Stimulated activated naive CD4-positive, alpha-beta T cell treated with Interleukin-2 at 50 U/mL for 16 hours (primary cell): ENCODE measurements around the gene RFTN2.

Experiments
- DNase-seq: peaks from one replicate; lab custom pipeline; 2025; lab: John Stamatoyannopoulos, UW

The RFTN2 gene

GRCh38 chr2:197547163-197547900, 128.1 kb downstream of the RFTN2 start:
- DNase-seq = no peak

GRCh38 chr2:197543206-197543605, 132.2 kb downstream of the RFTN2 start:
- no peak for DNase-seq

- no peak for DNase-seq
These were observed 135.7 kb downstream of the RFTN2 start for GRCh38 chr2:197539734-197540133.

DNA sequence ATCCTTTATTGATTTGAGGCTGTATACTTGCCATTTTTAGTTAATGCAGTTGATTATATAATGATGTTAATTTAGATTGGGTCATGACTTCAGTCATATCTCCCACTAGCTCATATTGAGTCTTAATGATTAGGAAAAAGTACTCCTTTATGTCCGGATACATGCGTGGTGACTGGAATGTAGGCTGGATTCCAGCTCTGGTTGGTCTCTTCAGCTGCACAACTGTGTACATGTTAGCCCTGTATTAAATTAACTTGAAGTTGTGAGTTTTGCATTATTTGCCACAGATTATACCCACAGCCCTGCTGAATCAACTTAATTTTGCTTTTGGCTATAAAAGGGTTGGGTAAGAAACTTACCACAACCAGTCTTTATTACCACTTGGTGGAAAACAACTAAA, 137.0 kb downstream of the RFTN2 start:
- DNase-seq = no peak
